Sigmoid colon (tissue), 7 donors: ENCODE data around the gene TEX35. TPM values are rescaled to one million over a fixed set of nuclear protein-coding genes. Genes with fewer than 3 reads are reported as not detected.

Experiments
- DNase-seq: peaks from one replicate; pipeline ENCODE4 v3.0.0-alpha.2; 2019
- H3K27ac ChIP-seq, 4 donors: fragments of 200-600 bp; sonication (generic); one replicate each; pipeline ENCODE4 v1.5.1; 2016 to 2019; ENCODE audit warnings: mild to moderate bottlenecking in 1 of 4
- H3K27me3 ChIP-seq, 3 donors: fragments of 200-600 bp; sonication (generic); one replicate each; pipeline ENCODE4 v1.5.1; 2019; ENCODE audit warnings: mild to moderate bottlenecking in 1 of 3
- H3K36me3 ChIP-seq, 4 donors: fragments of 200-600 bp; sonication (generic); one replicate each; pipeline ENCODE4 v1.5.1; 2016 to 2019
- H3K4me1 ChIP-seq, 4 donors: fragments of 200-600 bp; sonication (generic); one replicate each; pipeline ENCODE4 v1.5.1; 2017 to 2019
- H3K4me3 ChIP-seq, 4 donors: fragments of 200-600 bp; sonication (generic); one replicate each; pipeline ENCODE4 v1.5.1; 2017 to 2019; ENCODE audit warnings: mild to moderate bottlenecking in 2 of 4, moderate library complexity in 1 of 4
- H3K9me3 ChIP-seq, 4 donors: fragments of 200-600 bp in 3 of 4; sonication (generic) in 3 of 4; one replicate each; pipeline versions ENCODE4 v1.5.1 to v1.6.1; 2013 to 2019
- CTCF ChIP-seq, 4 experiments: fragments of 450-650 bp in 3 of 4; fragments of 200-600 bp in 1 of 4; IDR thresholded peaks; one replicate each; pipeline ENCODE4 v1.5.1; 2016 to 2019; ENCODE audit warnings: antibody characterized with exemption in 4 of 4, mild to moderate bottlenecking in 3 of 4, moderate library complexity in 2 of 4
- EP300 ChIP-seq, 4 donors: sonication (generic); formaldehyde crosslinking; IDR thresholded peaks; one replicate each; pipeline ENCODE4 v1.6.1; 2017; ENCODE audit warnings: antibody characterized with exemption in 4 of 4
- POLR2A ChIP-seq, 2 donors: fragments of 450-650 bp; IDR thresholded peaks; one replicate each; pipeline ENCODE4 v1.6.1; 2016; ENCODE audit warnings: antibody characterized with exemption in 2 of 2, mild to moderate bottlenecking in 2 of 2, moderate library complexity in 2 of 2
- POLR2AphosphoS5 ChIP-seq, 4 donors: sonication (generic); formaldehyde crosslinking; IDR thresholded peaks; one replicate each; pipeline ENCODE4 v1.6.1; 2017; ENCODE audit warnings: antibody characterized with exemption in 4 of 4
- WGBS, 2 donors: extraction: QIAGEN DNeasy Blood & Tissue Kit; methylation state at CpG; one replicate each; pipeline ENCODE4 v1.1.7; 2013; 5-methylcytosine and 5-hydroxymethylcytosine counted together
- intact Hi-C: fragments of 100-400 bp; cut with DNase I; formaldehyde crosslinking; loops from one replicate; pipeline ENCODE4 v1.15.1; 2023
- polyA plus RNA-seq, 3 donors: library from polyadenylated mRNA; stranded (reverse); fragments of 200-250 nt; gene quantifications; one replicate each; pipeline ENCODE4 v1.2.3, GENCODE V29; 2013
- total RNA-seq, 4 donors: library from RNA; depleted of rRNA; stranded (reverse); fragments of >200 nt; gene quantifications; one replicate each; pipeline ENCODE4 v1.1.0, GENCODE V29; 2016
- donor health status: healthy with polysubstance abuse.
- donor health status: Bipolar disorder and iron deficiency.
- donor health status: healthy.

Gene TEX35
- total and polyA plus RNA-seq, 7 donors, result not detected

DNA sequence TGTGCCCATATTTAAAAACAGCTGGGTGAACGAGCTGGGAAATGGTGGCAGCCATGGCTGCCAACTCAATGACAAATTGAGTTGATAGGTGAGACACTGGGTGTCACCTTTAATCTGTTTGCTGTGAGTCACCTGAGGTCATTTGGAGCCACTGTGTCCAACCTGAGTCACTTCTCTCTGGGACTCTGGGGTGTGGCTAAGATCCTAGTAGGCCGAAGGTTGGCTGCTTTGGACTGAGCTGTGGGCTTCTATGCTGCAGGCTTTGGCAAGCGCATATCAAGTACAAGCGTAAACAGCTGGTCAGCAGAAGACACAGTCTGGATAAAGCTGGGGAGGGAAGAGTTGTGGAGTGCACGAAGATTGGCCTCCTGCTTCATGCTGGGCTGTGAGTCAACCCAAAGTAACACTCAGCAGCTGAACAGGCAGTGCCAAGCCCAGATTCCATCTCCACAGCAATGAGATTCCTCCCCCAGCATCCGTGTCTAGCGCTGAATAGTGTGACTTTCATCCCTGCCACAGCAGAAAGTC lies 24.0 kb downstream of the TEX35 start:
- DNase-seq, result peak; percentile 79
- Histone ChIP-seq H3K4me3 (no peak overlapping the region), H3K36me3 (no peaks in the 10 kb centered on the region), H3K4me1 (peaks cover 0 to 25% (median 22%) of the 10 kb centered on the region in 4 donors), H3K27ac (peak overlapping the region in 2 of 4 donors; percentile 9 to 62), H3K9me3 (no peaks in the 10 kb centered on the region), H3K27me3 (no peaks in the 10 kb centered on the region)
- WGBS, 2 donors, result 15 to 62% methylated on average over 7 of the region's 7 CpGs
- no peak for TF ChIP-seq CTCF (IDR thresholded peaks at IDR 0.05)
- TF ChIP-seq POLR2AphosphoS5 (IDR thresholded peaks at IDR 0.05), result peak in 1 of 4 donors; percentile 6
- intact Hi-C loops, result loop anchor here (10.0 kb wide), 1 partner anchor 828 kb away; the partner anchor contains the start of gene AXDND1

- Histone ChIP-seq H3K27me3 (no peaks in the 10 kb centered on the region), H3K4me3 (no peak overlapping the region), H3K4me1 (peaks cover 0 to 23% (median 17%) of the 10 kb centered on the region in 4 donors), H3K27ac (peak overlapping the region in 2 of 4 donors; percentile 9 to 62), H3K9me3 (no peaks in the 10 kb centered on the region), H3K36me3 (no peaks in the 10 kb centered on the region)
- DNase-seq, result peak; percentile 56
- TF ChIP-seq POLR2A (IDR thresholded peaks at IDR 0.05) (no peak), CTCF (IDR thresholded peaks at IDR 0.05) (no peak), EP300 (IDR thresholded peaks at IDR 0.05) (no peak), POLR2AphosphoS5 (IDR thresholded peaks at IDR 0.05) (no peak)
- intact Hi-C loops, result loop anchor here (10.0 kb wide), 1 partner anchor 827 kb away; the partner anchor contains the start of gene AXDND1
- WGBS, 2 donors, result 61 to 79% methylated on average over 20 of the region's 20 CpGs
Observed at GRCh38 chr1:178537382-178538090, 24.6 kb downstream of the TEX35 start.

- intact Hi-C loops, result loop anchor here (10.0 kb wide), 1 partner anchor 826 kb away; the partner anchor contains the start of gene AXDND1
- H3K4me1 ChIP-seq, result peaks cover 0 to 26% (median 18%) of the 10 kb centered on the region in 4 donors
- no peak for TF ChIP-seq EP300 (IDR thresholded peaks at IDR 0.05)
- no peak for TF ChIP-seq CTCF (IDR thresholded peaks at IDR 0.05)
- TF ChIP-seq POLR2A (IDR thresholded peaks at IDR 0.05), result no peak
- TF ChIP-seq POLR2AphosphoS5 (IDR thresholded peaks at IDR 0.05), result no peak
- H3K27ac ChIP-seq, result no peak overlapping the region
- H3K36me3 ChIP-seq, result no peaks in the 10 kb centered on the region
- no peaks in the 10 kb centered on the region for H3K27me3 ChIP-seq
- DNase-seq, result peak; percentile 50
- H3K9me3 ChIP-seq, result no peaks in the 10 kb centered on the region
- no peak overlapping the region for H3K4me3 ChIP-seq
- WGBS, 2 donors, result 65 to 76% methylated on average over 9 of the region's 9 CpGs
Observed at GRCh38 chr1:178538192-178538916, 25.4 kb downstream of the TEX35 start.

- TF ChIP-seq POLR2AphosphoS5 (IDR thresholded peaks at IDR 0.05) (no peak), POLR2A (IDR thresholded peaks at IDR 0.05) (no peak), CTCF (IDR thresholded peaks at IDR 0.05) (no peak), EP300 (IDR thresholded peaks at IDR 0.05) (no peak)
- Histone ChIP-seq H3K4me1 (peaks cover 0 to 35% (median 25%) of the 10 kb centered on the region in 4 donors), H3K4me3 (no peak overlapping the region), H3K36me3 (no peaks in the 10 kb centered on the region), H3K27me3 (no peaks in the 10 kb centered on the region), H3K27ac (no peak overlapping the region), H3K9me3 (no peaks in the 10 kb centered on the region)
- DNase-seq, result peak; percentile 56
- 91 to 93% methylated on average over 7 of the region's 7 CpGs for WGBS, 2 donors
- intact Hi-C loops, result loop anchor here (10.0 kb wide), 1 partner anchor 826 kb away; the partner anchor contains the start of gene AXDND1
Observed at GRCh38 chr1:178539291-178539690, 26.4 kb downstream of the TEX35 start.
